ENCODE measurements around the gene IL20. TPM values are rescaled to one million over a fixed set of nuclear protein-coding genes. Genes with fewer than 3 reads are reported as not detected.

Gene IL20
- total and polyA plus RNA-seq, 2 of the 13 experiments (the other 11 are each of a cell fraction or from before 2014, with no cell fraction given) = 0.05 TPM; not detected in 1

GRCh38 chr1:206834711-206835110, 30.7 kb upstream of the IL20 start:
- TF ChIP-seq ZBTB4 (CRISPR knock-in tag; IDR thresholded peaks at IDR 0.05; ENCODE audit: borderline replicate concordance) = no peak
- no peak for TF ChIP-seq ZKSCAN1 (IDR thresholded peaks at IDR 0.05; ENCODE audit: low read length)
- TF ChIP-seq ZSCAN22 (CRISPR knock-in tag; IDR thresholded peaks at IDR 0.05) = no peak
- TF ChIP-seq TOE1 (CRISPR knock-in tag; IDR thresholded peaks at IDR 0.05) = no peak
- TF ChIP-seq HNRNPK (IDR thresholded peaks at IDR 0.05; ENCODE audit: low read depth, low read length, poor library complexity, severe bottlenecking) = no peak
- no peak for TF ChIP-seq ZNF713 (CRISPR knock-in tag; IDR thresholded peaks at IDR 0.05)
- no peak for TF ChIP-seq TBL1XR1 (IDR thresholded peaks at IDR 0.05; ENCODE audit: borderline replicate concordance, low read length, partially characterized antibody)
- no peak for TF ChIP-seq TBX2 (CRISPR knock-in tag; IDR thresholded peaks at IDR 0.05; ENCODE audit: borderline replicate concordance)
- no peak for TF ChIP-seq RNF2 (conservative IDR thresholded peaks at IDR 0.05; ENCODE audit: low read depth)
- no peak for TF ChIP-seq ZKSCAN8 (CRISPR knock-in tag; IDR thresholded peaks at IDR 0.05; ENCODE audit: borderline replicate concordance)
- no peak for TF ChIP-seq ZNF766 (CRISPR knock-in tag; IDR thresholded peaks at IDR 0.05; ENCODE audit: borderline replicate concordance)
- TF ChIP-seq CBX1 (IDR thresholded peaks at IDR 0.05; ENCODE audit: low read depth) = no peak
- no peak for TF ChIP-seq GPN1 (CRISPR knock-in tag; IDR thresholded peaks at IDR 0.05; ENCODE audit: borderline replicate concordance)
- 8% methylated on average over 3 of the region's 3 CpGs for WGBS (ENCODE audit: low lambda C conversion rate)
- Histone ChIP-seq H4K20me1 (ENCODE audit: insufficient read depth, low read length) (no peaks in the 10 kb centered on the region), H3K9ac (ENCODE audit: insufficient read depth, low read depth, low read length) (no peak overlapping the region), H3K27ac (ENCODE audit: extremely low read length, insufficient read depth, low read length) (no peak overlapping the region), H3K27me3 (ENCODE audit: control insufficient read depth in 1 of 2, insufficient read depth in 2 of 2, low read length in 2 of 2) (peaks cover 0 to 32% of the 10 kb centered on the region in 2 experiments; a peak in 3 of 5 replicates), H3K9me3 (ENCODE audit: low read length) (no peaks in the 10 kb centered on the region), H2AFZ (ENCODE audit: low read length) (no peak overlapping the region), H3K36me3 (replicated peaks in 1 of 2; ENCODE audit: control insufficient read depth in 1 of 2, insufficient read depth in 2 of 2, low read length in 2 of 2) (no peaks in the 10 kb centered on the region), H3K4me2 (ENCODE audit: low read depth, low read length) (no peak overlapping the region), H3K79me2 (ENCODE audit: insufficient read depth, low read length) (no peaks in the 10 kb centered on the region), H3K4me3 (replicated peaks in 1 of 3; ENCODE audit: insufficient read depth in 1 of 3, low read depth in 2 of 3, low read length in 3 of 3) (no peak overlapping the region), H3K4me1 (ENCODE audit: insufficient read depth, low read length) (no peaks in the 10 kb centered on the region)
- no peak for DNase-seq (ENCODE audit: low spot score)
- POLR2A ChIA-PET = no interaction called here
- no TSS peak for BruUV-seq (replicated peaks)
- in situ Hi-C loops (cut with HindIII; ENCODE audit: extremely low pct_ligation_motif_present, low pct_unique_long_range_greater_than_20kb) = no loop called here
- no peak for ATAC-seq
- CTCF ChIA-PET (ENCODE audit: low intra/inter-chr PET ratio, low total read pairs) = no interaction called here
- no peak for FAIRE-seq
- intact Hi-C loops (cut with micrococcal nuclease; ENCODE audit: unreplicated experiment) = no loop called here
